Fibroblast of mammary gland (primary cell): ENCODE measurements around the gene SPECC1.

Source experiments
- DNase-seq: peaks from one replicate; pipeline ENCODE4 v3.0.0-alpha.2; 2010; ENCODE audit warnings: low read depth
- H3K4me3 ChIP-seq: 2 replicates; pipeline ENCODE4 v1.5.1; 2011; ENCODE audit warnings: low read depth, mild to moderate bottlenecking, low read length, moderate library complexity; ENCODE audit not compliant: control insufficient read depth
- CTCF ChIP-seq: conservative IDR thresholded peaks from 2 replicates; pipeline ENCODE4 v1.5.1; 2011; ENCODE audit warnings: low read depth, low read length, inconsistent platforms; ENCODE audit not compliant: control insufficient read depth, insufficient read depth

The SPECC1 gene

GRCh38 chr17:20143740-20144139 is 134.6 kb downstream of the SPECC1 start:
- no peak overlapping the region for H3K4me3 ChIP-seq
- no peak for TF ChIP-seq CTCF

GRCh38 chr17:20145567-20145966 is 136.4 kb downstream of the SPECC1 start:
- no peak overlapping the region for H3K4me3 ChIP-seq
- TF ChIP-seq CTCF, result no peak
- no peak for DNase-seq

More at GRCh38 chr17:20143740-20144139, 134.6 kb downstream of the SPECC1 start:
- no peak for DNase-seq

GRCh38 chr17:20149251-20149650 is 140.1 kb downstream of the SPECC1 start:
- no peak for DNase-seq
- TF ChIP-seq CTCF, result no peak
- H3K4me3 ChIP-seq, result no peak overlapping the region

DNA sequence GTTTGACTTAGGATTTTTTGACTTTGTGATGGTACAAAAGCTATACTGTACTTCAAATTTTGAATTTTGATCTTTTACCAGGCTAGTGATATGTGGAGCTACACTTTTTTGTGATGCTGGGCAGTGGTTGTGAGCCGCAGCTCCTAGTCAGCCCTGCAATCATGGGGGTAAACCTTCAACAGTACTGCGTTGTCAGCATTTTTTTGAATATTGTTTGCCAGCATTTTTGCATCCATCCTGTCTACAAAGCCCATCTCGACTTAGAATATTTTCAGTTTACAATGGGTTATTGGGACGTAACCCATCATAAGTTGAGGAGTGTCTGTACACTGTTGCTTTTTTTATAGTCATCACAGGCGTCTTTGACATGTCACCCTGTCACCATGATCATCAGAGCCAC is 142.0 kb downstream of the SPECC1 start:
- H3K4me3 ChIP-seq, result no peak overlapping the region
- DNase-seq, result no peak
- no peak for TF ChIP-seq CTCF

DNA sequence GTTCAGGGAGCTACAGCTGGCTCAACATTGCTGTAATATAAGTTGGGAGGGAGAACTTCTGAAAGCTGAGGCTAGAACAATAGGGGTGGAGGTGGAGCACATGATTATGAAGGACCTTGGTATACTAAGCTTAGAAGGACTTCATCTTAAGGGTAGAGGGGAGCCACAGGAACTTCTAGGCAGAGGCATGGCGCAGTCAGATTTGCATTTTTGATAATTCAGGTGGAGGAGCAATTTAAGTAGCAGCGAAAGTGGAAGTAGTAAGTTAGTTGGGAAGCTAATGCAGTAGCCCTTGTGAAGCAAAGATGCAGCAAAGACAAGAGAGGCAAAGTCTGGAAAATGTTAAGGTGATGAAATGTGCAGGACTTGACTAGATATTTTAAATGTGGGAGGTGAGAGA is 144.1 kb downstream of the SPECC1 start:
- no peak overlapping the region for H3K4me3 ChIP-seq
- TF ChIP-seq CTCF, result no peak
- no peak for DNase-seq

DNA sequence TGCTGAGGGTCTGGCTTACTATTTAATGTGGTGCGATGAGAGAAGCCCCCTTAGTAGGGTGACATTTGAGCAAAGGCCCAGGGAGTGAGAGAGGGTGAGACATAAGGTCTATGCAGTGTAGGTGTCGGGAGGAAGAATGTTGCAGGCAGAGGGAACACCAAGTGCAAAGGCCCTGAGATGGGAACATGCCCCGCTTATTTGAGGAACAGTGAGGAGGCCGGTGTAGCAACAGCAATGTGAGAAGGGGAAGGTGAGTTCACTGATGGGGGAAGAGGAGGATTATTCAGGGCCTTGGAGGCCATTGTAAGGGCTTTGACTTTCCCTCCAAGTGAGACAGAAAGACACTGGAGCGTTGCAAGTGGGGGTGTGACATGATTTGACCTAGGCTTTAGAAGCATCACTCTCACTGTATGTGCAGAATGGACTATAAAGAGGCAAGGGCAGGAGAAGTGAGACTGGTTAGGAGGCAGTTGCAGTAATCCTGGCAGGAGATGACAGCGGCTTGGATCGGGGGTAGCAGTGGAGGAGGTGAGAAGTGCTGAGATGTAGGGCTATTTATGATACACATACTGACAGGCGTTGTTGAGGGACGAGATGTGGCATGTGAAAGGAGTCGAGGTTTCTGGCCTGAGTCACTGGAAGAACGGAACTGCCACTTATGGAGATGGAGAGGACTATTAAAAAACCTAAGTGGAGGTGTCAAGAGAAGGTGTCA is 145.3 kb downstream of the SPECC1 start:
- H3K4me3 ChIP-seq, result no peak overlapping the region
- no peak for TF ChIP-seq CTCF
- no peak for DNase-seq
